Endothelial cell (in vitro differentiated cells): ENCODE results near the gene ATOSB. TPM values are rescaled to one million over a fixed set of nuclear protein-coding genes. Genes with fewer than 3 reads are reported as not detected.

Source experiments
- DNase-seq: peaks from one replicate; pipeline ENCODE4 v3.0.0; 2021; ENCODE audit warnings: low spot score
- H3K27ac Mint-ChIP-seq: one replicate; pipeline ENCODE4 v1.8.0; 2021; ENCODE audit warnings: mixed read lengths, inconsistent platforms; ENCODE audit not compliant: unreplicated experiment
- H3K27me3 Mint-ChIP-seq: one replicate; pipeline ENCODE4 v1.8.0; 2021; ENCODE audit warnings: mild to moderate bottlenecking, moderate library complexity, mixed read lengths, inconsistent platforms; ENCODE audit not compliant: unreplicated experiment
- H3K36me3 Mint-ChIP-seq: one replicate; pipeline ENCODE4 v1.8.0; 2021; ENCODE audit warnings: mild to moderate bottlenecking, low read depth, mixed read lengths, inconsistent platforms; ENCODE audit not compliant: unreplicated experiment
- H3K4me1 Mint-ChIP-seq: one replicate; pipeline ENCODE4 v1.8.0; 2021; ENCODE audit warnings: mild to moderate bottlenecking, mixed read lengths, inconsistent platforms; ENCODE audit not compliant: unreplicated experiment
- H3K4me3 Mint-ChIP-seq: one replicate; pipeline ENCODE4 v1.8.0; 2021; ENCODE audit warnings: mild to moderate bottlenecking, mixed read lengths, inconsistent platforms; ENCODE audit not compliant: unreplicated experiment
- H3K9me3 Mint-ChIP-seq: one replicate; pipeline ENCODE4 v1.8.0; 2021; ENCODE audit warnings: mixed read lengths, inconsistent platforms; ENCODE audit not compliant: unreplicated experiment
- total RNA-seq: library from RNA; stranded (reverse); fragmentation: NEBNext Ultra II Directional; extraction: Animal tissue kit (Norgen Biotek cat#: 25700); gene quantifications from one replicate; pipeline ENCODE4 v1.2.1, GENCODE V29; 2021; ENCODE audit not compliant: unreplicated experiment
- TF ChIP-seq, protein P1 (sequence below): fragments of 200-600 bp; sonication (generic); IDR thresholded peaks from one replicate; pipeline ENCODE4 v1.5.0; 2021; ENCODE audit warnings: antibody characterized with exemption; ENCODE audit not compliant: unreplicated experiment

Gene ATOSB
- total RNA-seq, 1 donor from 2014 or later: 33.7 TPM

DNA sequence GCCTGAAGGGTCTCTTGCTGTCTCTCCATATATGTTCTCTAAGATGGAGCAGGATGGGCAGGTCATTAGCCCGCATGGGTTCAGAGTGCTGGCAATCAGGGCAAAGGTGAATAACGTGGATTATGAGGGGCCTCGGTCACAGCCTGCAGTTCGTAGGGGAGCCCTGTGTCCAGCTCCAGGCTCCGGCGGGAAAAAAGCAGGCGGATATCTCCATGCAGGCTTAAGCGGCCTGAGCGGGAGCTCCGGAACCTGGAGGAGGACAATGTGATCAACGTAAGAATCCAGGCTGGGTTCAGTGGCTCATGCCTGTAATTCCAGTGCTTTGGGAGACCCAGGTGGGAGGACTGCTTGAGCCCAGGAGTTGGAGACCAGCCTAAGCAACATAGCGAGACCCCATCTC is 10.5 kb downstream of the ATOSB start:
- H3K36me3 Mint-ChIP-seq: peaks cover 44% of the 10 kb centered on the region
- peaks cover 24% of the 10 kb centered on the region for H3K27me3 Mint-ChIP-seq
- H3K9me3 Mint-ChIP-seq: no peaks in the 10 kb centered on the region
- TF ChIP-seq, protein P1, sequence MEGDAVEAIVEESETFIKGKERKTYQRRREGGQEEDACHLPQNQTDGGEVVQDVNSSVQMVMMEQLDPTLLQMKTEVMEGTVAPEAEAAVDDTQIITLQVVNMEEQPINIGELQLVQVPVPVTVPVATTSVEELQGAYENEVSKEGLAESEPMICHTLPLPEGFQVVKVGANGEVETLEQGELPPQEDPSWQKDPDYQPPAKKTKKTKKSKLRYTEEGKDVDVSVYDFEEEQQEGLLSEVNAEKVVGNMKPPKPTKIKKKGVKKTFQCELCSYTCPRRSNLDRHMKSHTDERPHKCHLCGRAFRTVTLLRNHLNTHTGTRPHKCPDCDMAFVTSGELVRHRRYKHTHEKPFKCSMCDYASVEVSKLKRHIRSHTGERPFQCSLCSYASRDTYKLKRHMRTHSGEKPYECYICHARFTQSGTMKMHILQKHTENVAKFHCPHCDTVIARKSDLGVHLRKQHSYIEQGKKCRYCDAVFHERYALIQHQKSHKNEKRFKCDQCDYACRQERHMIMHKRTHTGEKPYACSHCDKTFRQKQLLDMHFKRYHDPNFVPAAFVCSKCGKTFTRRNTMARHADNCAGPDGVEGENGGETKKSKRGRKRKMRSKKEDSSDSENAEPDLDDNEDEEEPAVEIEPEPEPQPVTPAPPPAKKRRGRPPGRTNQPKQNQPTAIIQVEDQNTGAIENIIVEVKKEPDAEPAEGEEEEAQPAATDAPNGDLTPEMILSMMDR: no peak
- no peak for DNase-seq
- H3K4me3 Mint-ChIP-seq: no peak overlapping the region
- H3K4me1 Mint-ChIP-seq: peaks cover 27% of the 10 kb centered on the region
- no peak overlapping the region for H3K27ac Mint-ChIP-seq

DNA sequence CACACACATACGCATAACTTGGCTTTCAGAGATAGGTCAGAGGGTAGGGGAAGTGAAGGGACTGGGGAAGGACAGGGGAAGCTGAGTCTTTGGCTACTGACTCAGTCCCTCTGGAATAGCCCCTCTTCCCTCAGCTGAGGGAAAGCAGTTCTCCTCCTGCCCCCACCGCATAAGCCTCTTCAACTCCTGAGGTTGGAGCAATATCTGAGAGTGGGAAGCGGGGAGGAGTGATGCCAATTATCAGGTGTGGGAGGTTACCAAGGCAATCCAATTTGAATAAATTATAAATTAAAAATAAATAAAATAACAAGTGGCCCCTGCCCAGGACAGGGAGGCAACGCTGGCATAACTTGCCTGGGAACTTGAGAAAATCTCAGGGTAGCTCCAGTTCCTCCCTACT is 11.1 kb downstream of the ATOSB start:
- H3K4me3 Mint-ChIP-seq: no peak overlapping the region
- H3K27me3 Mint-ChIP-seq: peaks cover 23% of the 10 kb centered on the region
- TF ChIP-seq, protein P1: no peak
- H3K9me3 Mint-ChIP-seq: no peaks in the 10 kb centered on the region
- peaks cover 47% of the 10 kb centered on the region for H3K36me3 Mint-ChIP-seq
- peaks cover 26% of the 10 kb centered on the region for H3K4me1 Mint-ChIP-seq
- no peak for DNase-seq
- peak overlapping the region; percentile 100 for H3K27ac Mint-ChIP-seq

DNA sequence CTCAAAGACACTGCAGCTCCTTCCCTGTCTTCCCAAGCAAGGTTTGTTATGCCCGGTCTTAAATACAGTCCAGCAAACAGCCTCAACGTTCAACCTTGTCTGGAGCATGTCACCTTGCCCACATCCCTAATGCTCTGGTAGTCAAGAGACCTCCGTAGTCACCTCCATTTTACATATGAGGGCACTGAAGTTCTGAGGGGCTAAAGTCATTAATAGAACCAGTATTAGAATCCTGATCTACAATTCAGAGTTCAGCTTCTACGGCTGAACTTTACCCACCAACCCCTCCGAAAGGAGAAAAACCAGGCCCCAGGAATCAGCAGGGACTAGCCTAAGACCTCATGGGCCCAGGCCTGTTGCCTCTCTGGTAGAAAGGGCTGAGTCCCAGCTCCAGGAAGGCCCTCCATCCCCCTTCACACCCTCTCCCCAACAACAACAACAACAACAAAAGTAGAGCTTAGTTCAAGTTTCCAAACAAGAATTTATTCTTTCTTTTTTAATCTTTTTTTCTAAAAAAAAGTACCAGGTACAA is 11.9 kb downstream of the ATOSB start:
- H3K4me3 Mint-ChIP-seq: peak overlapping the region; percentile 97
- peak overlapping the region; percentile 100 for H3K27ac Mint-ChIP-seq
- peaks cover 24% of the 10 kb centered on the region for H3K27me3 Mint-ChIP-seq
- no peaks in the 10 kb centered on the region for H3K9me3 Mint-ChIP-seq
- H3K36me3 Mint-ChIP-seq: peaks cover 49% of the 10 kb centered on the region
- TF ChIP-seq, protein P1: no peak
- peaks cover 26% of the 10 kb centered on the region for H3K4me1 Mint-ChIP-seq
- DNase-seq: no peak

DNA sequence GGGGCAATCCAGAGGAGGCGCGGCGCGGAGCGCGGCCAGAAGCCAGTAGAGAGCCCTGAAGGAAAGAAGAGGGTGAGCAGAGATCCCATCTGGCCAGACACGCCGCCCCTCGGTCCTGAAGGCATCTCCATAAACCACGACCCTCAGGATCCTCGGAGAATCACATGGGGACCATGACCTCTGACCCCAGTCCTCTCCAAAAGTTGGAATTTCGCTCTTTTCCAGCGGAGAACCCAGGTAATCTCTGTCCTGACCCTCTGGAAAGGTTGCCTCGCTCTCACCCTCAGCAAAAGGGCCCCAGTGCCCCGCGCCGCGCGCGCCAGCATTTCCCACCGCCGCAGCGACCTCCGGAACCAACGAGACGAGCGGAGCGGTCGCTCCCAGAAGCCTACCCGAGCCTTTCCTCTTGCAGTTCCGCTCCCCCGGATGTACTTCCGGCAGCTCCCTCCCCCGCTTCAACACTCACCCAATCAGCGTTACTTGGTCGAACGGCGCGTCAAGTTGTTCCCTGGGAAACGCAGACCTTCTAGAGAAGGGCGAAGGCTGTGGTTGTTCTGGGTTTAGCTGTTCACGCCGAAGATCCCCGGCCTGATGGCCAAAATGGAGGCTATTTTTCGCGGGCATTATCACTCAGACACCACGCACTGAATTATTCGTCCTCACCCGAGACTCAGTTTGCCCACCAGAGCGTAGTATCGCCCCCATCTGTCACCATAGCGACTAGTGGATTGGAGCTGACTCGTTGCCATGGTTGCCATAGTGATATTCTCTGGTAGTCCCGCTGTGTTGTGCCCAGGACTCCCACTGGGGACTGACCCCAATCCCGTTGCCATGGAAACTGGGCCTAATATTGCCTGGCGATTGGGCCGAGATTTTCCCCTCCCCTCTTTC is 12.6 kb downstream of the ATOSB start, which contains the start of gene STOML2:
TSS of gene STOML2 (minus strand) at position 363 of the 891 bp plus-strand sequence. CDS start at position 326, 37 bp downstream.
- H3K27me3 Mint-ChIP-seq: peaks cover 24% of the 10 kb centered on the region
- peaks cover 49% of the 10 kb centered on the region for H3K36me3 Mint-ChIP-seq
- TF ChIP-seq, protein P1: no peak
- H3K9me3 Mint-ChIP-seq: no peaks in the 10 kb centered on the region
- peak; percentile 91 for DNase-seq
- H3K27ac Mint-ChIP-seq: peak within 1 kb of the TSS; percentile 100
- peak within 1 kb of the TSS; percentile 97 for H3K4me3 Mint-ChIP-seq
- H3K4me1 Mint-ChIP-seq: peaks cover 26% of the 10 kb centered on the region

DNA sequence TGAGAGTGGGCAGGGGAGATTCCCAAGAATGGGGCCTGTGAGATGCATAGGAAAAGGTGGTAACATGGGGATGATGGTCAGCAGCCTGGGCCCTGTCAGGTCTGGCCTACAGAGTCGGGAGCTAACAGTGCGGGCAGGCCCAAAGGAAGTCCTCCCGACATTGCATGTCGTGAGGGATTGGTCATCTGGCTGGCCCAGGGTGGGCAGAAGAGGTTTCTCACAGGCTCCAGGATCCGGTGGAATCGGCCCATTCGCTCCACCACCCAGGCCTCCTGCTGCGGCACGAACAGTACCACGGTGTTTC is 13.2 kb downstream of the ATOSB start:
- Mint-ChIP-seq H3K9me3 (no peaks in the 10 kb centered on the region), H3K4me3 (peak overlapping the region; percentile 97), H3K27ac (peak overlapping the region; percentile 100), H3K27me3 (peaks cover 24% of the 10 kb centered on the region), H3K4me1 (peaks cover 26% of the 10 kb centered on the region), H3K36me3 (peaks cover 49% of the 10 kb centered on the region)
- DNase-seq: no peak
- TF ChIP-seq, protein P1: no peak
